ENCODE measurements around the gene UTP14C.

GRCh38 chr13:51980908-51981307 lies 43.6 kb upstream of the UTP14C start:
- no peak for TF ChIP-seq CTCF (IDR thresholded peaks at IDR 0.05; ENCODE audit: low read depth, low read length, poor library complexity, severe bottlenecking)
- no peak for TF ChIP-seq EZH2phosphoT487 (IDR thresholded peaks at IDR 0.05; ENCODE audit: borderline replicate concordance, low read length)
